ENCODE data around the gene LYSET.
"Not testable (repeated sequence)": the region's sequence is repeated elsewhere in the genome, so short reads cannot be mapped to it uniquely, and the experiment has no call there.

GRCh38 chr14:93174731-93175130, 10.4 kb upstream of the LYSET start:
- TF ChIP-seq, protein P1, sequence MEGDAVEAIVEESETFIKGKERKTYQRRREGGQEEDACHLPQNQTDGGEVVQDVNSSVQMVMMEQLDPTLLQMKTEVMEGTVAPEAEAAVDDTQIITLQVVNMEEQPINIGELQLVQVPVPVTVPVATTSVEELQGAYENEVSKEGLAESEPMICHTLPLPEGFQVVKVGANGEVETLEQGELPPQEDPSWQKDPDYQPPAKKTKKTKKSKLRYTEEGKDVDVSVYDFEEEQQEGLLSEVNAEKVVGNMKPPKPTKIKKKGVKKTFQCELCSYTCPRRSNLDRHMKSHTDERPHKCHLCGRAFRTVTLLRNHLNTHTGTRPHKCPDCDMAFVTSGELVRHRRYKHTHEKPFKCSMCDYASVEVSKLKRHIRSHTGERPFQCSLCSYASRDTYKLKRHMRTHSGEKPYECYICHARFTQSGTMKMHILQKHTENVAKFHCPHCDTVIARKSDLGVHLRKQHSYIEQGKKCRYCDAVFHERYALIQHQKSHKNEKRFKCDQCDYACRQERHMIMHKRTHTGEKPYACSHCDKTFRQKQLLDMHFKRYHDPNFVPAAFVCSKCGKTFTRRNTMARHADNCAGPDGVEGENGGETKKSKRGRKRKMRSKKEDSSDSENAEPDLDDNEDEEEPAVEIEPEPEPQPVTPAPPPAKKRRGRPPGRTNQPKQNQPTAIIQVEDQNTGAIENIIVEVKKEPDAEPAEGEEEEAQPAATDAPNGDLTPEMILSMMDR (conservative IDR thresholded peaks at IDR 0.05) = not testable (repeated sequence)
- not testable (repeated sequence) for TF ChIP-seq EZH2 (IDR thresholded peaks at IDR 0.05; ENCODE audit: low read depth)

Measured in PC-9 (cell line).